Stimulated activated CD4-positive, alpha-beta T cell treated with anti-CD3 and anti-CD28 coated beads, Interleukin-15, amount 100 ng/mL, for 48 hours (primary cell): ENCODE results near the gene TRIM41.
"Not testable (repeated sequence)": the region's sequence is repeated elsewhere in the genome, so short reads cannot be mapped to it uniquely, and the experiment has no call there.

Experiments
- DNase-seq, 2 donors: peaks; one replicate each; pipeline ENCODE4 v3.0.0-alpha.2; 2020; ENCODE audit warnings: low read depth in 2 of 2

TRIM41 gene

GRCh38 chr5:181192337-181193046, 30.6 kb upstream of the TRIM41 start:
- no peak for DNase-seq

- no peak for DNase-seq
These were observed 29.4 kb upstream of the TRIM41 start for GRCh38 chr5:181193656-181194055.

GRCh38 chr5:181194489-181195248, 28.4 kb upstream of the TRIM41 start:
- no peak for DNase-seq

- DNase-seq, result no peak
These were observed 27.8 kb upstream of the TRIM41 start for GRCh38 chr5:181195249-181195761.

DNA sequence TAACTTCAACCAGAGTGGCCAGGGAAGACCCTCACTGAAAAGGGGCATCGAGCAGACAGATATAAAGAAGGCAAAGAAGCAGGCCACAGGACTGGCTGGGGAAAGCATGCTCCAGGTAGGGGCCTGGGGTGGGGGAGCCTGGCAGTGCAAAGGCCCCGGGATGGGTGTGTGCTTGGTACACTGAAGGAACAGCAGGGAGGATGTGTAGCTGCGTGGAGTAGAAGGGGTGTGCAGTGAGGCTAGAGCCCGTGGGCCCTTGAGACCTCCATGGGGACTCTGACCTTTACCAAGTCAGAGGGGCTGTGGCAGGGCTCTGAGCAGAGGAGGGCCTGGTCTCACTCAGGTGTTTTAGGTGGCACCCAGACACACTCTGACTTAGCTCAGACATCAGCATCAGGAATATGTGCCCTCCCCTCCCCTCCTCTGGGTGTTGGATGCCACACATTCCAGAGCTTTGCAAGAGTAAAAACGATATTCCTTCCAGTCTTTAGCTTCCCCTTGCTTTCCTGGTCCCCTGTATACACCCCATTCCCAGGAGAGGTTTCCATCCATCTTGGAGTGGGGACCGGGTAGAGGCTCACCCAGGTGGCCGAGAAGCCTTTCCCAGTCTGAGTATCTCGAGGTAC, 25.6 kb upstream of the TRIM41 start:
- DNase-seq, result no peak

DNA sequence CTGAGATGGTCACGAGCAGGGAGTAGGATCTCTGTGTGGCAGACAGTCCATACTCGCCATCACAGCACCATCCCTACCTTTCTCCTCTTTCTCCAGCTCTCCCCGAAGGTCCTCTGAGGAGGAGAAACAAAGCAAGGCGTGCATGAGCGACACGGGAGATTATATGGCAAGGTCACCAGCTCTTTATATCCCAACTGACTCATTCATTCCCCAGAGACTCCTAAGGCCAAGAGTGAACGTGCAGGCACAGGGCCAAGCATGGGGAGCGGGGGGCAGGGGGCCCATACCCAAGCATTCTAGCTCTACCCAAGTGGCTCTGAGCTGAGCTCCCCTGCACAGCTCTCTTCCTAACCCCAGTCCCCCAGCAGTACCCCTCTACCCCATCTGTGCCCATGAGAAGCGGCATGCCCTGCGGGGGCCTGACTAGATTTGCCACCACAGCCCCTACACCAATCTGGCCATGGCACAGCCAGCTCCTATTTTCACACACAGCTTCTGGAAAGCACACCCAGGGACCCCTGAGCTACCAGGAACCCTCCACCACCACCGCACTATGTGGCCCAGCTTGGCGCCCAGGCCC, 24.9 kb upstream of the TRIM41 start:
- DNase-seq, result no peak

DNA sequence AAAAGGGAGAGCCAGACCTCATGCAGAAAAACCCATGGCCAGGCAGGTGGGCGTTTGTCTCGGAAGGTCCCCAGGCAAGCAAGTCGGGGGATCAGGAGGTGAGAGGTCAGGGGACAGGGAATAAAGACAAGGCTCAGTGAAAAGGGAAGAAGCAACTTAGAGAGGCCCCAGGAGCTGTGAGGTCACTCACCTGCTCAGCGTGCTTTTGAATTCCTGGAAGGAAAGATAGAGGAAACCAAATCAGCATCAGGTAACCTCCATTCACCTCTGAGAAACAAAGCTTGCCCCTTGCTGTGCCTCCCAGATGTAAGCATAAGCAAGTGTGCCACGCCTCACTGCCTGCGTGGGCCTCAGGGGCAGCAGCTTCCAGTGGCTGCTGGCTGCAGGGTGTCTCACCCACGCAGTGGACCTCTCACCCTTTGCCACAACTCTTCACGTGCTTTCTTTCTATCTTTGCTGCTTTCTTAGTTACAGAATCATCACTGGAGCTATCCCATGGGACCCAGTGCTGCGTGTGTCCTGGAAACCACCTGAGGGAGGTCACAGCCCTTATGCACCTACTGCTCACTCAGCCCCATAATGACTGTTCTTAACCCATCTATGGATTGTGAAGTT, 24.1 kb upstream of the TRIM41 start:
- DNase-seq, result no peak

GRCh38 chr5:181199881-181200638, 23.0 kb upstream of the TRIM41 start:
- no peak for DNase-seq

DNA sequence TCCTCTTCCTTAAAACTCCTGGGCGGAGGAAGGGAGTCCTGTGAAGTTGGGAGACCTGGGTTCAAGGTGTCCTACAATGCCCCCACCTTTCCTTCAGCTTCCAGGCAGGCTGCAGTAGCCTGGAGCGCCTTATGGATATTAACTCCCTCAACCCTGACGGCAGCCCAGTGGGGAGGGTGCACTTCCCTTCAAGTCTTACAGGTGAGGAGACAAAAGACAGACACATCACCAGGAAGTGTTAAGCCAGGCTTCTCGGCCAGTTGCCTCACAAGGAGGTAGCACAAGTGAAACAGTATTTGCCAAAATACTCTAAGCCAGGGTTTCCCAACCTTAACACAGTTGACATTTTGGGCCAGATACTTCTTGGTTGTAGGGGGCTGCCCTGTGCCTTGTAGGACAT, 22.3 kb upstream of the TRIM41 start:
- no peak for DNase-seq

- DNase-seq, result no peak
These were observed 19.9 kb upstream of the TRIM41 start for GRCh38 chr5:181203093-181203711.

GRCh38 chr5:181203777-181204112, 19.3 kb upstream of the TRIM41 start:
- no peak for DNase-seq

DNA sequence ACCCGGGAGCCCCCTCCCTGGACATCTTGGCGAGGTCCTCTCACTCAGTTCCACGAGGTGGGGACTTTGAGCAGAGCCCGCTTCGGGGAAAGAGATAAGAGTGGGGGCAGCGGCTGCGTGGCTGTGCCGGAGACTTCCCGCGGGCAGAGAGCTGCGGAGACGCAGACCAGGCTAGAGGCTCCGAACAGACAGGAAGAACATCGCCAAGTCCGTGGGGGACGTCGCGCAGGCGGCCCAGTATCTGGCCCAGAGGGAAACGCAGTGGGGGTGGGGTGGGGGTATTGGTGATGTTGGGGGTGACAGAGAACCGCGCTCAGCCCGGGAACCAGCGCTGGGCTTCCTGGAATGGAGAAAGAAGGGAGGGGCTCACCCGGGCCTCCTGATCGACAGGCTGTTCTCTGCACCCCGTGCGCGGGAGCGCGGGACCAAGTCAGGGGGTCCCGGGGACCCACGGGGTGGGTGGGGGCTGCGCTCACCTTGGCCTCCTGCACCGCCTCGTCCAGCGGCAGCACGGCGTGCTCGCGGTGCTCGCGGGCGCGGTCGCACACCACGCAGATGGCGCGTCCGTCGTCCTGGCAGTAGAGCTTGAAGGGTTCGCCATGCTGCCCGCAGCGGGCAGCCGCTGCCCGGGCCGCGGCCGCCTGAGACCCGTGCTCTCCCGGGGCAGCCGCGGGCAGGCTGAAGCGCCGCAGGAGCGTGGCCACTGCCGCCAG, 18.8 kb upstream of the TRIM41 start:
- DNase-seq, result no peak

DNA sequence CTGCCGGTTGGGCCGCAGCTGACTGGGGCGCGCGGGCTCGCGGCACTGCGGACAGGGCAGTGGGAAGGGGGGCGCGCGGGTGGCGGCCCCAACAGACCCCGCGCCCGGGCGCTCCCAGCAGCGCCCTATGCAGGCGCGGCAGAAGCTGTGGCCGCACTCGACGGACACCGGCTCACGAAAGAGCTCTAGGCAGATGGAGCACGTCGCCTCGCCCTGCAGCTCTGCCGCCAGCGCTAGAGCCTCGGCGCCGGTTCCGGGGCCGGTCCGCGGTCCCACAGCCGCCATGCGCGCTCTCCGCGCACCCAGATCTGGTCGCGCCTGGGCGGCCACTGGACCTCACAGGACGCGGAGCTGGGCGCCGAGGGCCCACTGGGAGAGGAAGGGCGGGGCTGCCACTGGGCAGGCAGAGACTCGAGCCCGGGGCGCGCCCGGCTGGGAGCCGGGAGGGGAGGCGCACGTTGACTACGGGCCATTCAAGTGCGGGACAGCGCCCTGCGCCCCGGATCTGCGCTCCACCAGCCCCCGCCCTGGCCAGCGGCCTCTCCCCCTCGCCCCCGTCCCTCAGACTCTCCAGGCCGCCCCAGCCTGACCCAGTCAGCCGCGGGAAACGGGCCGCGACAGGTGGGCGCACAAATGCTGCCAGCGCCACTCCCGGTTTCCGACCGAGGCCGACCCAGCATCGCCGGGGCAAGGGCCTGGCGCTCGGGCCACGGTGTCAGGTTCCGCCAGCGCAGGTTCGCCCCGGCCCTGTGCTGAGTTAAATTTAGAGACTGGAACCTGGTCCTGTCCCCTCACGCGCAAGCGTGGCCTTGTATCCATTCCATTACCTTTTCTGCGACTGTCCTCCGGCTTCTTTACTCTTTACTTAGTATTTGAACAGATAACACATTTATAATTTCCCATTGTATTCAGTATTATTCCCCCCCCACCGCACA, 18.0 kb upstream of the TRIM41 start, which contains the start of gene TRIM7:
TRIM7 (minus strand) TSS at position 371 of the 935 bp plus-strand sequence; CDS start at position 285, 86 bp downstream.
- DNase-seq, result no peak

GRCh38 chr5:181205761-181206649, 17.1 kb upstream of the TRIM41 start:
- DNase-seq, result no peak

DNA sequence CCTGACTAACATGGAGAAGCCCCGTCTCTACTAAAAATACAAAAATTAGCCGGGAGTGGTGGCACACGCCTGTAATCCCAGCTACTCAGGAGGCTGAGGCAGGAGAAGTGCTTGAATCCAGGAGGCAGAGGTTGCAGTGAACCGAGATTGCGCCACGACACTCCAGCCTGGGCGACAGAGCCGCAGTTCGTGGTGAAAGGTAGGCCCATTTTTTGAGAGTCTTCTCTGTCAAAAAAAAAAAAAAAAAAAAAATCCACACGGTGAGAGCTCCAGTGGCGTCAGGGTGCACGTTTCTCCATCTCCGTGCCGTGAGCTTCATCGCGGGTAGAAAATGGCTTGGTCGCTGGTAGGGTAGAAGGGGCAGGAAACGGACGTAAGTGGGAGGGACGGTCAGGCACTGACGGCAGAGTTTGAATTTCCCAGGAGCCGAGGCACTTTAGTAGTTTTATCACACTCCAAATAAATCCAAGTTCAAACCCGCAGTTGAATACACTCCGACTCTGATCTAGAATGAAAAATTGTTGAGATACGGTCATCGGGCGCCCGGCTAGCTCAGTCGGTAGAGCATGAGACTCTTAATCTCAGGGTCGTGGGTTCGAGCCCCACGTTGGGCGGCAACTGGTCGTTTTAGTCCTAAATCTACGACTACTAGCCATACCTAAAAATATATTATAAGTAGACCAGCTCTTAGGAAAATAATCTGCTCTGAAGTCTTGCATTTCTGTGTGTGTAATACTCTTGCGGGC, 15.7 kb upstream of the TRIM41 start:
- DNase-seq, result peak; percentile 79 to 83

- no peak for DNase-seq
These were observed 15.2 kb upstream of the TRIM41 start for GRCh38 chr5:181207960-181208253.

DNA sequence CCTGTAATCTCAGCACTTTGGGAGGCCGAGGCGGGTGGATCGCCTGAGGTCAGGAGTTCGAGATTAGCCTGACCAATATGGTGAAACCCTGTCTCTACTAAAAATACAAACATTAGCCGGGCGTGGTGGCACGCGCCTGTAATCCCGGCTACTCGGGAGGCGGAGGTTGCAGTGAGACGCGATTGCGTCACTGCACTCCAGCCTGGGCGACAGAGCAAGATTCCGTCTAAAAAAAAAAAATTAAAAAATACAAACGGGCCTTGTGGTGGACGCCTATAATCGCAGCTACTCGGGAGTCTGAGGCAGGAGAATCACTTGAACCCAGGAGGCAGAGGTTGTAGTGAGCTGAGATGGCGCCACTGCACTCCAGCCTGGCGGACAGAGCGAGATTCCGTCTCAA, 14.1 kb upstream of the TRIM41 start:
- DNase-seq, result not testable (repeated sequence)
